Testis (tissue), 2 donors: ENCODE measurements around the gene STX17.

Source experiments
- CTCF ChIP-seq, 3 experiments: fragments of 450-650 bp in 2 of 3; fragments of 200-600 bp in 1 of 3; sonication (generic) in 1 of 3; IDR thresholded peaks; one replicate each; pipeline ENCODE4 v1.5.1; 2016 to 2019; ENCODE audit warnings: antibody characterized with exemption in 3 of 3, mild to moderate bottlenecking in 2 of 3, moderate library complexity in 1 of 3
- POLR2A ChIP-seq: fragments of 450-650 bp; IDR thresholded peaks from one replicate; pipeline ENCODE4 v1.6.1; 2017; ENCODE audit warnings: antibody characterized with exemption, mild to moderate bottlenecking, moderate library complexity

GRCh38 chr9:99859243-99859980, 47.0 kb upstream of the STX17 start:
- TF ChIP-seq CTCF (IDR thresholded peaks at IDR 0.05) = no peak
- no peak for TF ChIP-seq POLR2A
